PC-9 (cell line): Measurements from ENCODE around the gene ALDOA. TPM values are rescaled to one million over a fixed set of nuclear protein-coding genes. Genes with fewer than 3 reads are reported as not detected.

Experiments
- BruUV-seq: library from RNA; stranded (reverse); fragments of 400-500 nt; replicated peaks from 2 replicates; lab custom pipeline; 2021; lab: Mats Ljungman, UMichigan
- CTCF ChIA-PET: fragments of 300-600 bp; sonication (Branson Sonifier 250); formaldehyde crosslinking; loops from one replicate; lab custom pipeline; 2022; ENCODE audit warnings: antibody characterized with exemption; lab: Charles Lee
- POLR2A ChIA-PET: fragments of 300-600 bp; sonication (Branson Sonifier 250); formaldehyde crosslinking; loops from one replicate; lab custom pipeline; 2022; ENCODE audit warnings: antibody characterized with exemption; ENCODE audit not compliant: unreplicated experiment; lab: Charles Lee
- DNase-seq, 2 experiments: peaks; one replicate each; pipeline versions ENCODE4 v3.0.0 to v3.0.0-alpha.2; 2015 to 2022; ENCODE audit warnings: mixed read lengths in 1 of 2
- H2AFZ ChIP-seq: fragments of 200-600 bp; sonication (generic); 2 replicates; pipeline ENCODE4 v1.8.1; 2017; ENCODE audit warnings: antibody characterized with exemption
- H3F3A ChIP-seq: fragments of 200-600 bp; sonication (generic); 2 replicates; pipeline ENCODE4 v1.8.1; 2017; ENCODE audit warnings: antibody characterized with exemption, mild to moderate bottlenecking, low read depth; ENCODE audit not compliant: insufficient read depth
- H3K27ac ChIP-seq: fragments of 200-600 bp; sonication (generic); 2 replicates; pipeline ENCODE4 v1.6.1; 2016; ENCODE audit warnings: mixed run types
- H3K27me3 ChIP-seq: fragments of 200-600 bp; sonication (generic); 2 replicates; pipeline ENCODE4 v1.6.1; 2016; ENCODE audit warnings: low read depth, mixed run types; ENCODE audit not compliant: insufficient read depth
- H3K36me3 ChIP-seq: fragments of 200-600 bp; sonication (generic); 2 replicates; pipeline ENCODE4 v1.6.1; 2016; ENCODE audit warnings: low read depth, mixed run types
- H3K4me1 ChIP-seq: fragments of 200-600 bp; sonication (generic); replicated peaks from 2 replicates; pipeline ENCODE4 v1.6.1; 2016; ENCODE audit warnings: mixed run types; ENCODE audit not compliant: insufficient read depth
- H3K4me2 ChIP-seq: fragments of 200-600 bp; sonication (generic); 2 replicates; pipeline ENCODE4 v1.6.1; 2017; ENCODE audit warnings: mixed run types
- H3K4me3 ChIP-seq: fragments of 200-600 bp; sonication (generic); 2 replicates; pipeline ENCODE4 v1.6.1; 2016; ENCODE audit warnings: mixed run types
- H3K79me2 ChIP-seq: fragments of 200-600 bp; sonication (generic); 2 replicates; pipeline ENCODE4 v1.6.1; 2017; ENCODE audit warnings: low read depth, mixed run types
- H3K9me2 ChIP-seq: fragments of 200-600 bp; sonication (generic); 2 replicates; pipeline ENCODE4 v1.8.1; 2017; ENCODE audit warnings: mild to moderate bottlenecking; ENCODE audit not compliant: insufficient read depth
- H3K9me3 ChIP-seq: fragments of 200-600 bp; sonication (generic); 2 replicates; pipeline ENCODE4 v1.8.1; 2016; ENCODE audit warnings: low read depth; ENCODE audit not compliant: insufficient read depth
- H4K20me1 ChIP-seq: fragments of 200-600 bp; sonication (generic); 2 replicates; pipeline ENCODE4 v1.8.1; 2017; ENCODE audit not compliant: insufficient read depth
- EZH2 ChIP-seq: fragments of 200-600 bp; sonication (generic); IDR thresholded peaks from 2 replicates; pipeline ENCODE4 v1.8.0; 2017; ENCODE audit warnings: antibody characterized with exemption, low read depth
- intact Hi-C: fragments of 100-400 bp; cut with micrococcal nuclease; formaldehyde crosslinking; loops from one replicate; pipeline ENCODE4 v1.10.0; 2022; ENCODE audit not compliant: unreplicated experiment
- total RNA-seq: library from RNA; stranded (reverse); gene quantifications from 2 replicates; pipeline ENCODE4 v1.2.3, GENCODE V29; 2021
- TF ChIP-seq, protein P1 (sequence below): fragments of 200-600 bp; sonication (generic); conservative IDR thresholded peaks from 2 replicates; pipeline ENCODE4 v1.6.1; 2017; ENCODE audit warnings: mixed run types, antibody characterized with exemption, mild to moderate bottlenecking, moderate library complexity

Gene ALDOA
- total RNA-seq, 1 experiment from 2014 or later = 3,090 TPM

DNA sequence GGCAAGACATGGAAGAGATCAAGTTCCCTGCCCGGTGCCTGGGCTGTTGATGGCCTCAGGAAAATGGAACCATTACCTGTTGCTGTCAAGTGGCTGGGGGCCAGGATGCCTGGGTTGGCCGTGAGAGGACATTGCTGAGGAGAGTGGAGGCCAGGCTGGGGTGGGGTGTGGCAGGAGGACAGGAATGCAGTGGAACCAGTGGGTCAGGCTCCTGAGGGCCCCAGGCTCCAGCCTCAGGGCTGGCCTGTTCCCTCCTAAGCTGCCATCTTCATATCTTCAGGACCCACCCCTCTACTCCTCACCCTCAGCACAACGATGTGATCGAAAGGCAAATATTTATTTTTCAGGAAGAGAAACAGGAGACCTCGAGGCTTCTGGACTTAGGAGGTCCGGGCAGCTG lies 38.9 kb downstream of the ALDOA start:
- H3K4me1 ChIP-seq = peaks cover 23% of the 10 kb centered on the region
- H2AFZ ChIP-seq = peak overlapping the region; percentile 18; the same call in 1 of the 2 replicates
- CTCF ChIA-PET = interaction anchor here (1.2 to 1.5 kb wide), 2 partner anchors 11 to 15 kb away, joined by 3 to 4 read pairs; no protein-coding TSS in a partner anchor
- peak; percentile 89 to 97 for DNase-seq
- BruUV-seq = no TSS peak
- H3K79me2 ChIP-seq = no peaks in the 10 kb centered on the region
- intact Hi-C loops = loop anchor here (2.0 kb wide), 1 partner anchor 14 kb away; the partner anchor contains the start of gene TBX6
- H3K4me3 ChIP-seq = 0 out of 2 replicates have a peak overlapping the region, but pooled peaks have one; percentile 3
- peak overlapping the region; percentile 69 for H3K4me2 ChIP-seq
- H3K9me2 ChIP-seq = no peaks in the 10 kb centered on the region
- no peaks in the 10 kb centered on the region for H4K20me1 ChIP-seq
- H3K36me3 ChIP-seq = no peaks in the 10 kb centered on the region
- no peaks in the 10 kb centered on the region for H3K27me3 ChIP-seq
- POLR2A ChIA-PET = interaction anchor here (0.5 to 0.7 kb wide), 4 partner anchors 12 to 1251 kb away, joined by 3 to 19 read pairs (median 8); partner anchors contain the start of gene ALDOA
- H3K9me3 ChIP-seq = no peaks in the 10 kb centered on the region
- peaks cover 29% of the 10 kb centered on the region for H3F3A ChIP-seq
- TF ChIP-seq EZH2 = no peak
- TF ChIP-seq, protein P1, sequence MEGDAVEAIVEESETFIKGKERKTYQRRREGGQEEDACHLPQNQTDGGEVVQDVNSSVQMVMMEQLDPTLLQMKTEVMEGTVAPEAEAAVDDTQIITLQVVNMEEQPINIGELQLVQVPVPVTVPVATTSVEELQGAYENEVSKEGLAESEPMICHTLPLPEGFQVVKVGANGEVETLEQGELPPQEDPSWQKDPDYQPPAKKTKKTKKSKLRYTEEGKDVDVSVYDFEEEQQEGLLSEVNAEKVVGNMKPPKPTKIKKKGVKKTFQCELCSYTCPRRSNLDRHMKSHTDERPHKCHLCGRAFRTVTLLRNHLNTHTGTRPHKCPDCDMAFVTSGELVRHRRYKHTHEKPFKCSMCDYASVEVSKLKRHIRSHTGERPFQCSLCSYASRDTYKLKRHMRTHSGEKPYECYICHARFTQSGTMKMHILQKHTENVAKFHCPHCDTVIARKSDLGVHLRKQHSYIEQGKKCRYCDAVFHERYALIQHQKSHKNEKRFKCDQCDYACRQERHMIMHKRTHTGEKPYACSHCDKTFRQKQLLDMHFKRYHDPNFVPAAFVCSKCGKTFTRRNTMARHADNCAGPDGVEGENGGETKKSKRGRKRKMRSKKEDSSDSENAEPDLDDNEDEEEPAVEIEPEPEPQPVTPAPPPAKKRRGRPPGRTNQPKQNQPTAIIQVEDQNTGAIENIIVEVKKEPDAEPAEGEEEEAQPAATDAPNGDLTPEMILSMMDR = no peak
- H3K27ac ChIP-seq = peak overlapping the region; percentile 73

DNA sequence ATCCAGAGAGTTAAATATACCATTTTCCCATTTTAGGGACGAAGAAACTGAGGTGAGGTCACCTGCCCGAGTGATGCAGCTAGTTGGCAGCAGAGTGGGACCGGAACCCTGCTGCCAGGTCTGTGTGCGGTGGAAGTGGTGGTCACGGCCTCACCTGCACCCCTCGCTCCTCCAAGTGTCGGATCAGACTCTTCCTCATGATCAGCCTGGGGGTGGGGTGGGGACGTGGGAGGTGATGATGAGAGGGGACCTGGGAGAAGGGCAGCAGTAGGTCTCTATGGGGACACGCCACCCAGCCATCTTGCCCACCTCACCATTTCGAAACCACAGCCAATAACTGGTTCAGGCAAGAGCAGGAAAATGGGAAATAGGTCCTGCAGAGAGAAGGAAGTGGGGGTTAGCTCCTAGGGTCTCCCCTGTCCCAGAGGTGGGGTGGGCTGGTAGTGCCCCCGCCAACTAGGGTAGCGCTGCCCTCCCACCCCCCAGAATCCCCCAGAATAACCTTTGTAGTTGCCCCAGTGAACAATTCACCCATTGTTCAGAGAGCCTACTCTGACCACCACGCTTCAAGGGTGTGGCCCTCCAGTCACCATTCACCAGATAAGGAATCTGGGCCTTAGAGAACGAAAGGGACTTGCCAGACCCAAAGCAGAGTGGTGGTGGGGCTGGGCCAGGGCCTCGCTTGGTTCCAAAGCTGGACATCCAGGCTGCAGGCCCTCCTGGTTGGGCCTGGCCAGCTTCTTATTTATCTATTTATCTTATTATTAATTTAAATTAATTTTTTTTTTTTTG lies 42.7 kb downstream of the ALDOA start:
- CTCF ChIA-PET = no interaction called here
- POLR2A ChIA-PET = no interaction called here
- Histone ChIP-seq H3K27ac (no peak overlapping the region), H3K4me3 (no peak overlapping the region), H2AFZ (no peak overlapping the region), H3K27me3 (no peaks in the 10 kb centered on the region), H3F3A (peaks cover 35% of the 10 kb centered on the region), H3K79me2 (no peaks in the 10 kb centered on the region), H3K4me2 (no peak overlapping the region), H3K4me1 (peaks cover 41% of the 10 kb centered on the region), H4K20me1 (no peaks in the 10 kb centered on the region), H3K36me3 (no peaks in the 10 kb centered on the region), H3K9me2 (no peaks in the 10 kb centered on the region), H3K9me3 (no peaks in the 10 kb centered on the region)
- intact Hi-C loops = no loop called here
- no peak for TF ChIP-seq EZH2
- TF ChIP-seq, protein P1 = no peak
- no TSS peak for BruUV-seq
- DNase-seq = no peak

DNA sequence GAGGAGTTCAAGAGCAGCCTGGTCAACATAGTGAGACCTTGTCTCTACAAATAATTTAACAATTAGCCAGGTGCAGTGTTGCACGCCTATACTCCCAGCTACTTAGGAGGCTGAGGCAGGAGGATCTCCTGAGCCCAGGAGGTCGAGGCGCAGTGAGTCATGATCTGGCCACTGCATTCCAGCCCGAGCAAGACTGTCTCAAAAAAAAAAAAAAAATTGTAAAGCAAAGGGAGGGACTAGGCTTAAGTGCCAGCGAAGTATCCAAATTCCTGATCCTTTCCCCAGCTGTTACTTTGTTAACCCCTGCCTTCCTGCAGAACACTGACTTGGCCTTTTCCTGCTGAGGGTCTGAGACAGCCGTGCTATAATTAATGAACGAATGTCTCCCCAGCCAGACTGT lies 45.1 kb downstream of the ALDOA start:
- no peak overlapping the region for H3K27ac ChIP-seq
- H2AFZ ChIP-seq = no peak overlapping the region
- H4K20me1 ChIP-seq = no peaks in the 10 kb centered on the region
- ChIA-PET CTCF (no interaction called here), POLR2A (interaction anchor here (0.6 to 0.7 kb wide), 3 partner anchors 37 to 303 kb away, joined by 3 to 7 read pairs (median 3); no protein-coding TSS in a partner anchor)
- BruUV-seq = no TSS peak
- peaks cover 39% of the 10 kb centered on the region for H3F3A ChIP-seq
- TF ChIP-seq, protein P1 = no peak
- TF ChIP-seq EZH2 = no peak
- no peaks in the 10 kb centered on the region for H3K79me2 ChIP-seq
- H3K4me3 ChIP-seq = no peak overlapping the region
- H3K9me2 ChIP-seq = no peaks in the 10 kb centered on the region
- no peaks in the 10 kb centered on the region for H3K9me3 ChIP-seq
- H3K36me3 ChIP-seq = no peaks in the 10 kb centered on the region
- H3K4me2 ChIP-seq = no peak overlapping the region
- no peaks in the 10 kb centered on the region for H3K27me3 ChIP-seq
- peaks cover 44% of the 10 kb centered on the region for H3K4me1 ChIP-seq
- intact Hi-C loops = loop anchor here (5.0 kb wide), 1 partner anchor 547 kb away; the partner anchor contains the start of gene FBRS
- peak in 1 of 2 experiments; percentile 61 for DNase-seq
